NCI-H2196 (cell line): Measurements from ENCODE around the gene ZBTB4.
"Not testable (repeated sequence)": the region's sequence is repeated elsewhere in the genome, so short reads cannot be mapped to it uniquely, and the experiment has no call there.

Experiments used
- DNase-seq: peaks from one replicate; lab custom pipeline; 2025; ENCODE audit not compliant: unreplicated experiment; lab: John Stamatoyannopoulos, UW

Gene ZBTB4

DNA sequence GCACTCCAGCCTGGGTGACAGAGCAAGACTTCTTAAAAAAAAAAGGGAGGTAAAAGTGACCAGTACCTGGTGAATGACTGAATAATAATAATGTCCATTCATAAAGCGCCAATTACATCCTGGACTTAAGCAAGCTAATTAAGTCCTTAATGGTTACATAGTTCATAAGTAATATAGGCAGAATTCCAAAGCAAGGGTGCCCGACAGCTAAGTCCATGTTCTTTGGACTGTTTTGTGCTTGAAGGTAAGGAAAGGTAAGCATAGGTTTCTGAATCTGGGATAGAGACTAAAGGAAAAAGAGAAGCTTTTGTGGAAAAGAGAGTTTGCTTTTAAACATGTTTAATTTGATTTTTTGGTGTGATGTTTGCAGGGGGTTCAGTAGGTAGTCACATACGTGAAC, 14.5 kb upstream of the ZBTB4 start:
- DNase-seq, result no peak

- DNase-seq, result no peak
These were observed 12.2 kb upstream of the ZBTB4 start for GRCh38 chr17:7491583-7491982.

DNA sequence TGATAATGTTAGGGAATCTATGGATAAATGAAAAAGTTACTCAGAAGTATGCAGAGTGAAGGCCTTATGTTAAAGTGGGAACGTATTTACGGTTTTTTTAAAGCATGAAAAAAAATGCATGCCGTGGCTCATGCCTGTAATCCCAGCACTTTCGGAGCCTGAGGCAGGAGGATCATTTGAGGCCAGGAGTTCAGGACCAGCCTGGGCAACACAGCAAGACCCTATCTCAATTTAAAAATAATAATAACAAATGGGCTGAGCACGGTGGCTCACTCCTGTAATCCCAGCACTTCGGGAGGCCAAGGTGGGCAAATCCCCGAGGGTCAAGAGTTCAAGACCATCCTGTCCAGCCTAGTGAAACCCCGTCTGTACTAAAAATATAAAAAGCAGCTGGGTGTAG, 10.7 kb upstream of the ZBTB4 start:
- no peak for DNase-seq

DNA sequence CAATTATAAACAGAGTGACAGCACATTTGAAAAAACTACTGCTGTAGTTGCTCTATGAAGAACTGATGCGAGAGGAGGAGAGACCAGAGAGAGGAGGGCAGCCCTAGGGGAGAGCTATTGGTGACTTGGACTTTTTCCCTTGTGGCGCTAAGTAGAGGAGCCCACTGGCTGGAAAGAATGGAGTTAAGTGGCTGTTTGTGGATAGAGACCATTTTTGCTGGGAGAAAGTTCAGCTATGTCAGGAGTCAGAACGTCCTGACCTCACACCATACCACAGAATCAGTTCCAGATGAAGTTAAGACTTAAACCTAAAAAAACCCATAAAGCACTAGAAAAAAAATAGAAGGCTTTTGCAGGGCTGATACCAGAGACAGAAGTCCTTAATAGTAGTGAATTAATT, 6.8 kb upstream of the ZBTB4 start:
- DNase-seq, result no peak

- no peak for DNase-seq
These were observed 5.5 kb upstream of the ZBTB4 start for GRCh38 chr17:7484919-7485377.

GRCh38 chr17:7484067-7484918, 4.9 kb upstream of the ZBTB4 start, which contains the start of gene POLR2A:
Gene POLR2A, plus strand, starts transcription at chr17:7484366.
- peak; percentile 92 for DNase-seq

- peak; percentile 89 for DNase-seq
These were observed 4.0 kb upstream of the ZBTB4 start for GRCh38 chr17:7483255-7484066.

- not testable (repeated sequence) for DNase-seq
These were observed 3.3 kb upstream of the ZBTB4 start for GRCh38 chr17:7482742-7483088.

DNA sequence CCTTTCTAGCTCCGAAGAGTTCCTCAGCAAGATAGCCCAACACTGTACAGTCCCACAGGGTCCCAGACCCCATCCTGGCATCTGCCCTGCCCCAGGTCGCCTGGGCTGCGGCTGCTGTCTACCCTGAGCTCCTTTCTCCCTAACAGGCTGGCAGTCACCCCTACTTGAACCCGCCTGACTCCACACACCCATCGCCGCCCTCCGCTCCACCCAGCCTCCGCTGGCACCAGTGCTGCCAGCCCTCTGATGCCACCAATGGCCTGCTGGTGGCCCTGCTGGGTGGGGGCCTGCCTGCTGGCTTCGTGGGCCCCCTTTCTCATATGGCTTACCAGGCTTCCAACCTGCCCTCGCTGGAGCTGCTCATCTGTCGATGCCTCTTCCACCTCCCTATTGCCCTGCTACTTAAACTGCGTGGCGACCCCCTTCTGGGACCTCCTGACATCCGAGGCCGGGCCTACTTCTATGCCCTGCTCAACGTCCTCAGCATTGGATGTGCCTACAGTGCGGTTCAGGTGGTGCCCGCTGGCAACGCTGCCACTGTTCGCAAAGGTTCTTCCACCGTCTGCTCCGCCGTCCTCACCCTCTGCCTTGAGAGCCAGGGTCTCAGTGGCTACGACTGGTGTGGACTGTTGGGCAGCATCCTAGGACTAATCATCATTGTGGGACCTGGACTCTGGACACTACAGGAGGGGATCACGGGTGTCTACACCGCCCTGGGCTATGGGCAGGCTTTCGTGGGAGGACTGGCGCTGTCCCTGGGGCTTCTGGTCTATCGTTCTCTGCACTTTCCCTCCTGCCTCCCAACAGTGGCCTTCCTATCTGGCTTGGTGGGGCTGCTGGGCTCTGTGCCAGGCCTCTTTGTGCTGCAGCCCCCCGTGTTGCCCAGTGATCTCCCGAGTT, 2.7 kb upstream of the ZBTB4 start:
- not testable (repeated sequence) for DNase-seq

DNA sequence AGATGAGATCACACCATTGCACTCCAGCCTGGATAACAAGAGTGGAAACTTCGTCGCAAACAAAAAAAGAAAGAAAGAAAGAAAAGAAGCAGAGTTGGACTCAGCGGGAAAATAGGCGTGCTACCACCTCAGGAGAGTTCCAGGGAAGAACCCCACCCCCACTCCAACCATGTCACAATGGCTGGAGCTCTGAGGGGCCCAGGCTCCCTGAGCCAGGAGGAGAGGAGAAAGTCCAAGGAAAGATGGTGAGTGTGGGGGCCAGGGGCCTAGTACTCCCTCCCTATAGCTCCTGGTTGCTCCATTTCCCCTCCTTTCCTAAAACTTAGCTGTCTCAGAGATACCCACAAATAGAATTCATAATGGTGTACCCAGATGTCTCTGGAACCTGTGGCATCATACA, 1.8 kb upstream of the ZBTB4 start, which contains the start of gene SLC35G6:
Gene SLC35G6, plus strand, starts transcription at position 172 of the 400 bp plus-strand sequence. Its CDS starts 71 bp downstream, at position 243.
- not testable (repeated sequence) for DNase-seq

GRCh38 chr17:7480089-7480384, 606 bp upstream of the ZBTB4 start:
- DNase-seq, result no peak

- no peak for DNase-seq
These were observed 887 bp downstream of the ZBTB4 start for GRCh38 chr17:7478276-7479212.

DNA sequence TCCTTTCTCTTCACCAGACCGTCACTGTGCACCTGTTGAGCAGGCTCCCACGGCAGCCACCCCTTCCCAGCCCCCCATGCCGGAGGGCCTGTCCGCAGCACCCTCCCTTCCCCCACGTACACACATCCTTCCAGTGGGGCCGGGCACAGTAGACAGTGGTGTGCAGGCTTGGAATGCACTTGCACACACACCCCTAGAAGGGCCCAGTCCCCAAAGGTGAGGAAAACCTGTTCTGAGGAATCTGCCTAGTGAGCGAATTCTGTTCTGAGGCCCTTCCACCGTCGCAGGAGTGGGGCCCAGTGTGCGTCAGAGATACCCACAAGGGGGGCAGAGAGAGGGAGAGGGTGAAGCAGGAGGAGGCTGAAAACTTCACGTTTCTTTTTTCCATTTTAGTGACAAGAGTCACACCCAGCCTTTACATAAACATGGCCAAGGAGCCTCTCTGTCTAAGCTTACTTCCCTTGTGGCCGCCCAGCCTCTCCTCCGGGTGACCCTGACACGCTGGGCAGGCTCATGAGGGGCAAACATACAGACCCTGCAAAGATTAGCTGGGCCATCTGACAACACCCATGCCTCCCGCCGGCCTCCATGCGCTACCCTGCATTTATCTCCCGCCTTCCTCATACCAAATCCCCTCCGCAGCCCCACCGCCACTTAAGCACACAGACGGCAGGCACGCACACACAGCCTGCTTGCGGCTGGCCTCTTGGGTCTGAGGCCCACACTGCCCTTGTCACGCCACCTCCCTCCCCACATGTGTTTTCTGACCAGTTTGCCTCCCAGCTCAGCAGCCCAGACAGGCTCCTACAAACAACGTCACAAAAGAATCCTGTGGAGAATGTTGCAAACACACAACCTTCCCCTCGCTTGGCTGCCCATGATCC, 1.8 kb downstream of the ZBTB4 start:
- DNase-seq, result no peak

DNA sequence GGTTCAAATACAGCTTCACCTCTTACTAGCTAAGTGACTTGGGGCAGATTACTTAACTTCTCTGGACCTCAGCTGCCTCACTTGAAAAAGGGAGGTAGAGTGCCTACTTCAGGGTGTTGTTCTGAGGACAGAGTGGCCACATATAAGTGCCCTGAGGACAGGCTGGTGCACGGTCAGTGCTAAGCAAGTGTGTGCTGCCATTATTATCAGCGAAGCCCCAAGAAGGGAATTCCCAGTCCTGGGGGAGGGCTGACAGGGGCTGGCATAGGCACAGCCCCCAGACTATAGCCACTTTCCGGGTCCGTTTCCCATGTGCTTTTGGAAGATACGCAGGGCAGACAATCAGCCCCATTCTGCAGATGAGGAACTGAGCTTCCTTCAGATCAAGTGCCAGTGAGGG, 2.5 kb downstream of the ZBTB4 start:
- no peak for DNase-seq

DNA sequence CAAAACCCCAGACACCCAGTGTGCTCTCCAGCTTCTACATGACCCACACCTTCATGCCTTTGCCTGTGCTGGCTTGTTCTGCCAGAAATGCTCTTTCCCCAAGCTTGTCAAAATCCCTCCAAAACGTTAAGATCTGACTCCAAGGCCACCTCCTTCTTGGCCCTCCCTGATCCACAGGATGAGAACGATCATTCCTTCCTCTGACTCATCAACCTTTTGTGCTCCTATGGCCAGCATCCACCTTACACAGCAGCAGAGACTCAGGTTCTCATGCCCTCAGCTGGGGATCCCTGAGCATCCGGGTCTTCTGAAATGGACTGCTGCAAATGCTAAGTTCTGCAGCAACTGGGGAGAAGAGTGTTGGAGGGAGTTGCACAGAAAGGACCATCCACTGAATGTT, 2.9 kb downstream of the ZBTB4 start:
- no peak for DNase-seq

GRCh38 chr17:7475764-7476422, 3.5 kb downstream of the ZBTB4 start:
- DNase-seq, result no peak

- not testable (repeated sequence) for DNase-seq
These were observed 4.7 kb downstream of the ZBTB4 start for GRCh38 chr17:7474767-7475166.

- DNase-seq, result no peak
These were observed 7.7 kb downstream of the ZBTB4 start for GRCh38 chr17:7471729-7472128.
